ENCODE data around the gene MECR. TPM values are rescaled to one million over a fixed set of nuclear protein-coding genes. Genes with fewer than 3 reads are reported as not detected.

The MECR gene
- total and polyA plus RNA-seq, 11 donors, result 19.6 to 37.4 (median 33.1) TPM

DNA sequence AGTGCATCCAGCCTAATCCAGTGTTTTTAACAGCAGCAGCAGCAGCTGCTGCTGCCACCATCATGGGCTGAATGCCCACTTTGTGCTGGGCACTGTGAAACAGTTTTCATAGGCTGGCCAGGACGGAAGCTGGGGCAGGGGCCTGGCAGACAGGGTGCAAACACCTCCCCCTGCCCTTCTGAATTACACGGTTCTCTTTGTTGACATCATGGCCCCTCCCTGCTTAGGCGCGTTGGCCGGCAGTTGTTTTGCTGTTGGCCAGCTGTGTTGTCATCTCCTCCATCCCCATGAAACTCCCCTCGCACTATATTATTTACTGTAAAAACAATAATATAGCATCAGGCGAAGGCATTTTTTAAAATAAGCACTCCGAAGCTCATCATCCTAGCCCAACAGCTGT is 38.6 kb upstream of the MECR start:
- intact Hi-C loops (cut with DNase I), result no loop called here
- TF ChIP-seq, protein P1, sequence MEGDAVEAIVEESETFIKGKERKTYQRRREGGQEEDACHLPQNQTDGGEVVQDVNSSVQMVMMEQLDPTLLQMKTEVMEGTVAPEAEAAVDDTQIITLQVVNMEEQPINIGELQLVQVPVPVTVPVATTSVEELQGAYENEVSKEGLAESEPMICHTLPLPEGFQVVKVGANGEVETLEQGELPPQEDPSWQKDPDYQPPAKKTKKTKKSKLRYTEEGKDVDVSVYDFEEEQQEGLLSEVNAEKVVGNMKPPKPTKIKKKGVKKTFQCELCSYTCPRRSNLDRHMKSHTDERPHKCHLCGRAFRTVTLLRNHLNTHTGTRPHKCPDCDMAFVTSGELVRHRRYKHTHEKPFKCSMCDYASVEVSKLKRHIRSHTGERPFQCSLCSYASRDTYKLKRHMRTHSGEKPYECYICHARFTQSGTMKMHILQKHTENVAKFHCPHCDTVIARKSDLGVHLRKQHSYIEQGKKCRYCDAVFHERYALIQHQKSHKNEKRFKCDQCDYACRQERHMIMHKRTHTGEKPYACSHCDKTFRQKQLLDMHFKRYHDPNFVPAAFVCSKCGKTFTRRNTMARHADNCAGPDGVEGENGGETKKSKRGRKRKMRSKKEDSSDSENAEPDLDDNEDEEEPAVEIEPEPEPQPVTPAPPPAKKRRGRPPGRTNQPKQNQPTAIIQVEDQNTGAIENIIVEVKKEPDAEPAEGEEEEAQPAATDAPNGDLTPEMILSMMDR (IDR thresholded peaks at IDR 0.05), result no peak
- no peak for TF ChIP-seq POLR2A (IDR thresholded peaks at IDR 0.05)
- 72 to 79% (median 72%) methylated on average over 8 of the region's 8 CpGs for WGBS, 4 donors
- DNase-seq, result no peak
- no peak for ATAC-seq
- H3K27ac ChIP-seq, result no peak overlapping the region
- H3K4me1 ChIP-seq, result peaks cover 0 to 19% (median 5%) of the 10 kb centered on the region in 12 donors
- no peaks in the 10 kb centered on the region for H3K27me3 ChIP-seq
- H3K36me3 ChIP-seq, result no peaks in the 10 kb centered on the region
- no peaks in the 10 kb centered on the region for H3K9me3 ChIP-seq
- H3K4me3 ChIP-seq, result no peak overlapping the region

DNA sequence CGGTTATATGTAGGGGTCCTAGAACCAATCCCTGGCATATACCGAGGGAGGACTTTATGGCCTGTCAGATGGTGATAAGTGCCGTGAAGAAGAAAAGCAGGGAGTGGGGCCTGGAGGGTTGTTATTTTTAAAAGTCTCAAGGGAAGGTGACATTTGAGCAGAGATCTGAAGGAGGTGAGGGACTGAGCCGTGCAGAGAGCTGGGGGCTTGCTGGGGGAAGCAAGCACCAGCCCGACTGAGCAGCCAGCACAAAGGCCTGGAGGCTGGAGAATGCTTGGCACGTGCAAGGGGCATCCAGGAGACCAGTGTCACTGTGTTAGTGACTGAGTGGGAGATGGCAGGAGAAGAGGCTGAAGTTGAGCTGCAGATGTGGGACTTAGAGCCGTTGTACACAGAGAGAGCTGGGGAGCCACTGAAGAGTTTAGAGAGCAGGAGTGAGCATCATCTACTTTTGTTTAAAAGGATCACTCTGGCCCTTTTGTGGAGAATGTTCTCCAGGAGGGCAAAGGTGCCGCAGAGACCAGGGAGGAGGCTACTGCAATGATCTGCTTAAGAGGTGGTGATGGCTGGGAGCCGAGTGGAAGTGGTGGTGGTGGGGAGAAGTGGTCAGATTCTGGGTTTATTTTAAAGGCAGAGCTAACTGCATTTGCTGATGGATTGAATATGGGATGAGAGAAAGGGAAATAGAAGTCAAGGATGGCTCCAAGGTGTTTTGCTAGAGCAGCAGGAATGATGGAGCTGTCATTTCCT is 36.8 kb upstream of the MECR start:
- peaks cover 0 to 19% (median 5%) of the 10 kb centered on the region in 12 donors for H3K4me1 ChIP-seq
- no peak for TF ChIP-seq POLR2A (IDR thresholded peaks at IDR 0.05)
- TF ChIP-seq, protein P1 (IDR thresholded peaks at IDR 0.05), result no peak
- DNase-seq (no peak), ATAC-seq (no peak)
- H3K27me3 ChIP-seq, result no peaks in the 10 kb centered on the region
- intact Hi-C loops (cut with DNase I), result no loop called here
- H3K9me3 ChIP-seq, result no peaks in the 10 kb centered on the region
- 75 to 81% (median 78%) methylated on average over 9 of the region's 9 CpGs for WGBS, 4 donors
- no peak overlapping the region for H3K4me3 ChIP-seq
- no peaks in the 10 kb centered on the region for H3K36me3 ChIP-seq
- no peak overlapping the region for H3K27ac ChIP-seq

DNA sequence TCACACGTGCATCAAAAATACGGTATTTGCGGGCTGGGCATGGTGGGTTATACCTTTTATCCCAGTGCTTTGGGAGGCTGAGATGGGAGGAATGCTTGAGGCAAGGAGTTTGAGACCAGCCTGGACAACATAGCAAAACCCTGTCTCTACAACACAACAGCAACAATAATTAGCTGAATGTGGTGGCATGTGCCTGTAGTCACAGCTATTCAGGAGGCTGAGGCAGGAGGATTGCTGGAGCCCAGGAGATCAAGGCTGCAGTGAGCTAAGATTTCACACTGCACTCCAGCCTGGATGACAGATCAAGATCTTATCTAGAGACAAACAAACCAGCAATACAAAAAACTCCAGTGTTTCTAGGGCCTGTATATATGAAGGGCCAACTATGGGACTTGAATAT is 36.2 kb upstream of the MECR start:
- DNase-seq (no peak), ATAC-seq (no peak)
- Histone ChIP-seq H3K36me3 (no peaks in the 10 kb centered on the region), H3K4me3 (no peak overlapping the region), H3K27me3 (no peaks in the 10 kb centered on the region), H3K4me1 (peaks cover 0 to 15% (median 4%) of the 10 kb centered on the region in 12 donors), H3K27ac (no peak overlapping the region), H3K9me3 (no peaks in the 10 kb centered on the region)
- TF ChIP-seq, protein P1 (IDR thresholded peaks at IDR 0.05), result no peak
- no peak for TF ChIP-seq POLR2A (IDR thresholded peaks at IDR 0.05)
- intact Hi-C loops (cut with DNase I), result no loop called here
- WGBS, 4 donors, result 97 to 100% (median 98%) methylated on average over 3 of the region's 3 CpGs

DNA sequence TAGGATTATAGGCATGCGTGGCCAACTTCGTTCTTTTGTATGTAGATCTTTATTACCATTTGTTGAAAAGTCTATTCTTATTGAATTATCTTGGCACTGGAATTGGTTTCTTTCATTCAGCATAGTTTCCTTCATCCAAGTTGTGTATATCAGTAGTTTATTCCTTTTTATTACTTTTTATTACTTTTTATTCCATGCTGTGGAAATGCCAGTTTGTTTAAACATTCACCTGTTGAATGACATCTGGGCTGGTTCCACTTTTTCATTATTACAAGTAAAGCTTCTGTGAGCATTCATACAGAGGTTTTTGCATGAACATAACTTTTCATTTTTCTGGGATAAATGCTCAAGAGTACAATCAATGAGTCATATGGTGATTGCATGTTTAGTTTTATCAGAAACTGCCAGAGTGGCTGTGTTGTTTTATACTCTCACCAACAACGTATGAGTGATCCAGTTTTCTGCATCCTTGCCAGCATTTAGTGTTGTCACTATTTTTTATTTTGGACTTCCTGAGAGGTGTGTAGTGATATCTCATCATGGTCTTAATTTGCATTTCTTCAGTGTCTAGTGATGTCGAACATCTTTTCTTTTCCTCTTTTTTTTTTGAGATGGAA is 34.1 kb upstream of the MECR start:
- 79 to 85% (median 81%) methylated on average over 4 of the region's 4 CpGs for WGBS, 4 donors
- no peaks in the 10 kb centered on the region for H3K9me3 ChIP-seq
- DNase-seq (no peak), ATAC-seq (no peak)
- no peak overlapping the region for H3K4me3 ChIP-seq
- no peak overlapping the region for H3K27ac ChIP-seq
- H3K36me3 ChIP-seq, result no peaks in the 10 kb centered on the region
- intact Hi-C loops (cut with DNase I), result no loop called here
- TF ChIP-seq, protein P1 (IDR thresholded peaks at IDR 0.05), result no peak
- H3K4me1 ChIP-seq, result peaks cover 0 to 7% (median 0%) of the 10 kb centered on the region in 12 donors
- peaks cover 0 to 9% (median 0%) of the 10 kb centered on the region in 9 donors for H3K27me3 ChIP-seq
